IPS DF 6.9 (cell line): Measurements from ENCODE around the gene SPACDR.

Experiments used
- DNase-seq: peaks from one replicate; pipeline ENCODE4 v3.0.0-alpha.2; 2013; ENCODE audit warnings: low read depth, low spot score
- H3K27ac ChIP-seq: one replicate; pipeline ENCODE4 v1.5.1; 2013; ENCODE audit warnings: low read length, control low read depth
- H3K27me3 ChIP-seq: 2 replicates; pipeline ENCODE4 v1.6.1; 2013; ENCODE audit warnings: mild to moderate bottlenecking, low read length; ENCODE audit not compliant: control insufficient read depth, insufficient read depth
- H3K36me3 ChIP-seq: 2 replicates; pipeline ENCODE4 v1.6.1; 2013; ENCODE audit warnings: low read length; ENCODE audit not compliant: control insufficient read depth, insufficient read depth
- H3K4me1 ChIP-seq: 2 replicates; pipeline ENCODE4 v1.6.1; 2013; ENCODE audit warnings: low read length; ENCODE audit not compliant: control insufficient read depth, insufficient read depth
- H3K4me3 ChIP-seq: 2 replicates; pipeline ENCODE4 v1.5.1; 2013; ENCODE audit warnings: mild to moderate bottlenecking, low read length
- H3K9me3 ChIP-seq: 2 replicates; pipeline ENCODE4 v1.6.1; 2013; ENCODE audit warnings: low read length, inconsistent platforms; ENCODE audit not compliant: control insufficient read depth, insufficient read depth
- WGBS: extraction: QIAGEN DNeasy Blood & Tissue Kit; methylation state at CpG from one replicate; pipeline ENCODE4 v1.1.7; 2013; ENCODE audit warnings: mixed read lengths, missing lambda C conversion rate; ENCODE audit not compliant: insufficient read length, insufficient coverage; 5-methylcytosine and 5-hydroxymethylcytosine counted together

SPACDR gene

DNA sequence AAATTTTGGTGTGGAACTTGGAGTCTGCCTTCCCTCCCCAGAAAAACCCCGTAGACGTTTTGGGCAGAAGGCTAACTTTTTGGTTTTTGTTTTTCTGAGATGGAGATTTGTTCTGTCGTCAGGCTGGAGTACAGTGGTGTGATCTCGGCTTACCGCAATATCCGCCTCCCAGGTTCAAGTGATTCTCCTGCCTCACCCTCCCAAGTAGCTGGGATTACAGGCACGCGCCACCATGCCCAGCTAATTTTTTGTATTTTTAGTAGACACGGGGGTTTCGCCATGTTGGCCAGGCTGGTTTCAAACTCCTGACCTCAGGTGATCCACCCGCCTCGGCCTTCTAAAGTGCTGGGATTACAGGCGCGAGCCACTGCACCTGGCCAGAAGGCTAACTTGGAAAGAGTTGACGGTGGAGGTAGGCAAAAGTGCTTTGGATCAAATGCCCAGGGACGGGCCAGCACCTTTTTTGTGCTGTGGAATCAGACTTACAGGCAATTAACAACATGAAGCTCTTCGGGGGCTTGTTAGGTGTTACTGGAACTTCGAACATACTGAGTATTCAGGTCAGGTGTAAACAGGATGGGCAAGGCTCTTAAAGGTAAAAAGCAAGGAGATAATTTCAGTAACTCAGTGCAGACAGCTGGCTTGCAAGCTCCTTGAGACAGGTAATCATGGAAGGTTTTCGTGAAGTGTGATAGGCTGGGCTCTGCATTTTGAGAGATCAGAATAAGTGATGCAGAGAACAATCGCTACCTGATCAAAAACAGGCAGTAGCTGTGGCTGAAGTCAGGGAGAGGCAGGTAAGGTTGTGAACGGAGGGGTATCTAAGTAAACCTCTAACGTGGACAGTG, 29.5 kb downstream of the SPACDR start:
- Histone ChIP-seq H3K4me3 (no peak overlapping the region), H3K27me3 (no peaks in the 10 kb centered on the region), H3K36me3 (peaks cover 17% of the 10 kb centered on the region), H3K4me1 (peaks cover 6% of the 10 kb centered on the region), H3K9me3 (no peaks in the 10 kb centered on the region), H3K27ac (no peak overlapping the region)
- WGBS, result no CpG with 5 or more reads among the region's 22 CpGs
- no peak for DNase-seq

DNA sequence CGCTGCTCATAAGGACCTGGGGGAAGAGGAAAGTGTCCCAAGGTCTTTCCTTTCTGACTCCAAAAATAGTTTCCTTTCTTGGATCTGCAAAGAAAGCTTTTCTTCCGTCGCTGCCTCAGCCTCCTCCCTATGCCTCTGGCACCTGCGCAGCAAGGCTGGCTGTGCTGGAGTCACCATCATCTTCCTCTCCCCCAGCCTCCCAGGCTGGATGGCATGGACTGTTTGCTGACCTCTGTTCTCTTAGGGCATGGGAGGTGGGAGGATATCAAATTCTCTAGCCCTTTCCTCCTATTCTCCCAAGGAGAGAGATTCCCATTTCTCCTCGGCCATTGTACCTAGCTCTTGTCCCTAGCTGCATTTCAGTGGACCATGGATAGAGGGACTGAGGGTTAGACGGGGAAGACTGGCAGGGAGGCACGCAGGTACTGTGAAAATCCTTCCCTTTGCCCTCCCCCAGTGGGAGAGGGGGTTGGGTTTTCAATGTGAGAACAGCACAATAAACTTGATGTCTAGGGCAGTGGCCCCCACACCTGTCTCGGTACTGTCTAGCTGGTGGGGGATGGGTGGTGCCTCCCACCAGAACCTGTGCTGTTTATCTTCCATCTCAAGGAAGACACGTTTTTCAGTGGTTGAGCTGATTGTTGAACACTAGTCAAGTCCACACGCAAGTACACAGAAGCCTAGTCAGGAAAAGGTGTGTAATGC, 30.3 kb downstream of the SPACDR start:
- Histone ChIP-seq H3K9me3 (no peaks in the 10 kb centered on the region), H3K4me1 (peaks cover 6% of the 10 kb centered on the region), H3K27ac (no peak overlapping the region), H3K36me3 (peaks cover 17% of the 10 kb centered on the region), H3K4me3 (no peak overlapping the region), H3K27me3 (no peaks in the 10 kb centered on the region)
- DNase-seq, result no peak
- WGBS, result no CpG with 5 or more reads among the region's 10 CpGs

DNA sequence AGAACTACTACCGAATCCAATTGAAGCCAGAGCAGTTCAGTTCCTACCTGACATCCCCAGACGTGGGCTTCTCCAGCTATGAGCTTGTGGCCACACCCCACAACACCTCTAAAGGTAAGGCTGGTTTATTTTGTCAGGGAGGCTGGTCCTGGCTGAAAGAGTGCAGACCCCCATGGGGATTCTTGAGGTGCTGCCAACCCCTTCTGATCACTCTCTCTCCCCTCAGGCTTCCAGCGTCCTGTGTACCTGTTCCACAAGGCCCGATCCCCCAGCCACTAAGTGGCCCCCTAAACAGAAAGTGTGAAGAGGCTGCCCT, 30.8 kb downstream of the SPACDR start:
- Histone ChIP-seq H3K9me3 (no peaks in the 10 kb centered on the region), H3K27me3 (no peaks in the 10 kb centered on the region), H3K4me1 (peaks cover 6% of the 10 kb centered on the region), H3K27ac (no peak overlapping the region), H3K36me3 (peaks cover 17% of the 10 kb centered on the region), H3K4me3 (no peak overlapping the region)
- WGBS, result no CpG with 5 or more reads among the region's 4 CpGs
- DNase-seq, result no peak

DNA sequence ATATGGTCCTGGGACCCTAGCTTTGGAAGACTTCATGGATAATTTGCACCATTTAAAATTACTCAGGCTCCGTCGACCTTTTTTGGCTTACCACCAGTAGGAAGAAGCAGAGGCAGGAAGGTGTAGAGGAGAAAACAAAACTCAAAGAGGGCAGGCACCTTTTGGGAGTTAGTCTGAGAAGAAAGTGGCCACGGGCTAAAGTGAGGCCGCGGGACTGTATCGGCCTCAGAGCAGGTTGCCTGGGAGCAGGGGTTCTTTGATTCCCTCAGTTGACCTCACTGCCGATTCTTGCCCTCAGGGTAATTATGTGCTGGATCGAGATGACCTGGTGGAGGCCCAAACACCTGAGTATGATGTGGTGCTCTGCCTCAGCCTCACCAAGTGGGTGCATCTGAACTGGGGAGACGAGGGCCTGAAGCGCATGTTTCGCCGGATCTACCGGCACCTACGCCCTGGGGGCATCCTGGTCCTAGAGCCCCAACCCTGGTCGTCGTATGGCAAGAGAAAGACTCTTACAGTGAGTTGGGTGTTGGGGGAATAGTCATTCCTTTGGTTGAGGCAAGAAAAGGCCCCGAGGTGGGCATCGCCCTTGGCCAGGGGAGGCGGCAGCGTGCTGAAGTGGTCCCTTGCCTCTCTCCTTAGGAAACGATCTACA, 31.3 kb downstream of the SPACDR start:
- no CpG with 5 or more reads among the region's 21 CpGs for WGBS
- H3K36me3 ChIP-seq, result peaks cover 17% of the 10 kb centered on the region
- no peak for DNase-seq
- no peak overlapping the region for H3K27ac ChIP-seq
- H3K27me3 ChIP-seq, result peaks cover 1% of the 10 kb centered on the region; the same call in 1 of the 2 replicates
- no peak overlapping the region for H3K4me3 ChIP-seq
- no peaks in the 10 kb centered on the region for H3K9me3 ChIP-seq
- peaks cover 6% of the 10 kb centered on the region for H3K4me1 ChIP-seq

DNA sequence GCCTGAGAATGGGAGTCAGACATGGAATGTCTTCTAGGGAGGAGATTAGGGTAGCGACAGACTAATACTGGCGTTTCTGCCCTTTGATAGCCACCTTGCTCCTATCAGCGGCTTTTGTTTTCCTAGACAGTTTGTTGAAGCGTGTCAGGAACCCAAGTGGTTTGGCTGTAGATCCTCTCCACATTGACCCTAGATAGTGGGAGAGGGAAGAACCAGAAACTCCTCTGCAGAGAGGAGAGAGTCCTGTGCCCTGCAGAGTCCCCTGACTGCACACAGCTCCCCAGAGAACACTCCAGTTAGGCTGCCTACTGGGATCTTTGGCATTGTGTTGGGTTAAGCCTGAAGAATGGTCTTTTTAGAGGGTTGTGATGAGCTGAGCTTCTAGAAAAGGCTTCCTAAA, 32.0 kb downstream of the SPACDR start:
- Histone ChIP-seq H3K27me3 (peaks cover 4% of the 10 kb centered on the region; the same call in 1 of the 2 replicates), H3K36me3 (peaks cover 17% of the 10 kb centered on the region), H3K9me3 (no peaks in the 10 kb centered on the region), H3K4me1 (peaks cover 6% of the 10 kb centered on the region), H3K27ac (no peak overlapping the region), H3K4me3 (no peak overlapping the region)
- no peak for DNase-seq
- no CpG with 5 or more reads among the region's 4 CpGs for WGBS

DNA sequence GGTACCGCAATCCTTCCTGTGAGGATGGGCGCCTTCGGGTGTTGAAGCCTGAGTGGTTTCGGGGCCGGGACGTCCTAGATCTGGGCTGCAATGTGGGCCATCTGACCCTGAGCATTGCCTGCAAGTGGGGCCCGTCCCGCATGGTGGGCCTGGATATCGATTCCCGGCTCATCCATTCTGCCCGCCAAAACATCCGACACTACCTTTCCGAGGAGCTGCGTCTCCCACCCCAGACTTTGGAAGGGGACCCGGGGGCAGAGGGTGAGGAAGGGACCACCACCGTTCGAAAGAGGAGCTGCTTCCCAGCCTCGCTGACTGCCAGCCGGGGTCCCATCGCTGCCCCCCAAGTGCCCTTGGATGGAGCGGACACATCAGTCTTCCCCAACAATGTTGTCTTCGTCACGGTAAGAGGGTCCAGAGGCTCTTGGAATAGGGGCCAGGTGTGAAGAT, 32.7 kb downstream of the SPACDR start:
- Histone ChIP-seq H3K4me1 (peaks cover 6% of the 10 kb centered on the region), H3K9me3 (no peaks in the 10 kb centered on the region), H3K27me3 (peaks cover 4% of the 10 kb centered on the region; the same call in 1 of the 2 replicates), H3K4me3 (no peak overlapping the region), H3K27ac (no peak overlapping the region), H3K36me3 (peaks cover 17% of the 10 kb centered on the region)
- DNase-seq, result no peak
- no CpG with 5 or more reads among the region's 23 CpGs for WGBS

DNA sequence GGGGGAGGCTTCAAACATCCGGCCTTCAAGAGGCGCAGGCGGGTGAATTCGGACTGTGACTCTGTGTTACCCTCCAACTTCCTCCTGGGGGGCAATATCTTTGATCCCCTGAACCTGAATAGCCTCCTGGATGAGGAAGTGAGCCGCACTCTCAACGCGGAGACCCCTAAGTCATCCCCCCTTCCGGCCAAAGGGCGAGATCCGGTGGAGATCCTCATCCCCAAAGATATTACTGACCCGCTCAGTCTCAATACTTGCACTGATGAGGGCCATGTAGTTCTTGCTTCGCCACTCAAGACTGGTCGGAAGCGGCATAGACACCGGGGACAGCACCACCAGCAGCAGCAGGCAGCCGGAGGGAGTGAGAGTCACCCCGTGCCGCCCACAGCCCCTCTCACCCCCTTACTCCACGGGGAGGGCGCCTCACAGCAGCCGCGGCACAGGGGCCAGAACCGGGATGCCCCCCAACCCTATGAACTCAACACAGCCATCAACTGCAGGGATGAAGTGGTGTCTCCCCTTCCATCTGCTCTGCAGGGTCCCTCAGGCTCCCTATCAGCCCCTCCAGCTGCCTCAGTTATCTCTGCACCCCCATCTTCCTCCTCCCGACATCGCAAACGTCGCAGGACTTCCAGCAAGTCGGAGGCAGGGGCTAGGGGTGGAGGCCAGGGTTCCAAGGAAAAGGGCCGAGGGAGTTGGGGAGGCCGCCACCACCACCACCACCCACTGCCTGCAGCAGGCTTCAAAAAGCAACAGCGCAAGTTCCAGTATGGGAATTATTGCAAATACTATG, 33.4 kb downstream of the SPACDR start:
- no peak for DNase-seq
- no CpG with 5 or more reads among the region's 31 CpGs for WGBS

DNA sequence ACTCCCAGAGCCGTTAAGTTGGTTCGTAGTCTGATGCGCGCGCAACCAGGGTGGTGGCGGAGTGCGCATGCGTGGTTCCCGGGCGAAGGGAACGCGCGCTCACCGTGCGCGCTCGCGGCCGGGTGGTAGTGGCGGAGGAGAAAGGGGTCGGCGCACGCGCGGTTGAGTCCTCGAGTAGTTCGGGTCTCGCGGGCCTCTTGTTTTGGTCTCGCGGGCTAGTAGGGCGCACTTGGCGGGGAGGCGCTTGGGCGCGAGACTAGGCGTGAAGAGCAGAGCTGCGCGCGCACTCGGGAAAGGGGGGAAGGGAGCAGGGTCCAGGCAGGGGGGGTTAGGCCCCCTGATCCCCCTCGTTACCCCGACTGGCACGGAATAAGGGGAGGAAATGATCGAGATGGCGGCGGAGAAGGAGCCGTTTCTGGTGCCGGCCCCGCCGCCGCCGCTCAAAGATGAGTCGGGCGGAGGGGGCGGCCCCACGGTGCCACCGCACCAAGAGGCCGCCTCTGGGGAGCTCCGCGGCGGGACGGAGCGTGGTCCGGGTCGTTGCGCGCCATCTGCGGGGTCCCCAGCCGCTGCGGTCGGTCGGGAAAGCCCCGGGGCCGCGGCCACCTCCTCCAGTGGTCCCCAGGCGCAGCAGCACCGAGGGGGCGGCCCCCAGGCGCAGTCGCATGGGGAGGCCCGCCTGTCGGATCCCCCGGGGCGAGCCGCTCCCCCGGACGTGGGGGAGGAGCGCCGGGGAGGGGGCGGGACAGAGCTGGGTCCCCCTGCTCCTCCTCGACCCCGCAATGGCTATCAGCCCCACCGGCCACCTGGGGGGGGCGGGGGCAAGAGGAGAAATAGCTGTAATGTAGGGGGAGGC, 34.2 kb downstream of the SPACDR start, which contains the start of gene MEPCE:
Gene MEPCE, plus strand, starts transcription at position 195 of the 856 bp plus-strand sequence. Its CDS starts 188 bp downstream, at position 383.
- no CpG with 5 or more reads among the region's 95 CpGs for WGBS
- Histone ChIP-seq H3K4me3 (peak within 1 kb of the TSS; percentile 77), H3K9me3 (no peaks in the 10 kb centered on the region), H3K4me1 (peaks cover 6% of the 10 kb centered on the region), H3K27me3 (peaks cover 4% of the 10 kb centered on the region; the same call in 1 of the 2 replicates), H3K36me3 (peaks cover 17% of the 10 kb centered on the region), H3K27ac (no peak within 1 kb of the TSS)
- no peak for DNase-seq

More for the DNA sequence above, 33.4 kb downstream of the SPACDR start:
- Histone ChIP-seq H3K9me3 (no peaks in the 10 kb centered on the region), H3K4me1 (peaks cover 6% of the 10 kb centered on the region), H3K36me3 (peaks cover 17% of the 10 kb centered on the region), H3K4me3 (peak overlapping the region; percentile 77; the same call in 1 of the 2 replicates), H3K27me3 (peaks cover 4% of the 10 kb centered on the region; the same call in 1 of the 2 replicates), H3K27ac (no peak overlapping the region)

DNA sequence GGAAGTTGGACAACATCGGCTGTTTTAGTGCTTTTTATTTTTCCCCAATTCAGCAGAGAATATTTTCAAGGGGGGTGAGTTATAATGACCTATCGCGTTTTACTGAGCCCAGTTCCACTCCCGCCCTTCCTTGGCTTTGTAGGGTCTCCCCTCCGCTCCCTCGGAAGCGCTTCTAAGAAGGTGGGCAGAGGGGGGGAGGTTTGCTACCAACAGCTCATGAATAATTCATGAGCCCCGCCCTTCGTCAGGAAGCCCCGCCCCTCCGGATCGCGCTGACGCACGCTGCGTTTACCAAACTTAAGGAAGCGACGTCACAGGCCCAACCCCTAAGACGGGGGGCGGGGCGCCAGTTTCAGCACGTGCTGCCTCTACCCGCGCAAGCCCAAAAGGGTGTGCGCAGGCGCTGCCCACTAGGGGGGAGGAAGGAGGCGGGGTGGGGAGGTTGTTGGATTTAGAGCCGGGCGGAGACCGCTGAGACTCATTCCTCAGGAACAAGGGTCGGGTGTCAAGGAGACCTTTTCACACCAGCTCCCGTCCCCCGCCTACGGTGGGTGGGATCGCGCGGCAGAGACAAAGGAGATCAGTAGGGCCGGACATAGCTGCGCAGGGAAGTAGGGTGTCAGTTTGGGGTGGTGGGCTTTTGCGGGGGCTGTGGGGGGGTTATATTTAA, 35.0 kb downstream of the SPACDR start:
- DNase-seq, result peak; percentile 99
- Histone ChIP-seq H3K27me3 (peaks cover 4% of the 10 kb centered on the region; the same call in 1 of the 2 replicates), H3K27ac (no peak overlapping the region), H3K4me1 (peaks cover 6% of the 10 kb centered on the region), H3K9me3 (no peaks in the 10 kb centered on the region), H3K4me3 (peak overlapping the region; percentile 77; the same call in 1 of the 2 replicates), H3K36me3 (peaks cover 14% of the 10 kb centered on the region)
- WGBS, result no CpG with 5 or more reads among the region's 40 CpGs
